GM18868 (cell line): ENCODE data around the gene KCNJ15.
"Not testable (repeated sequence)": the region's sequence is repeated elsewhere in the genome, so short reads cannot be mapped to it uniquely, and the experiment has no call there.

Experiments
- ATAC-seq: cut with Tn5 transposase; IDR thresholded peaks from one replicate; pipeline ENCODE4 v1.9.1; 2021; ENCODE audit warnings: mild to moderate bottlenecking, moderate library complexity; ENCODE audit not compliant: unreplicated experiment

The KCNJ15 gene

GRCh38 chr21:38256599-38257302 is at the start of gene KCNJ15:
Gene KCNJ15, plus strand, starts transcription at chr21:38256991. Its CDS starts 42,271 bp downstream, at chr21:38299262.
- ATAC-seq, result no peak

- no peak for ATAC-seq
Observed at GRCh38 chr21:38208118-38208517, 48.7 kb upstream of the KCNJ15 start.

GRCh38 chr21:38211321-38211720 is 45.5 kb upstream of the KCNJ15 start:
- no peak for ATAC-seq

- no peak for ATAC-seq
Observed at GRCh38 chr21:38212706-38213105, 44.1 kb upstream of the KCNJ15 start.

GRCh38 chr21:38219049-38219628 is 37.7 kb upstream of the KCNJ15 start:
- ATAC-seq, result peak; percentile 76

GRCh38 chr21:38220270-38220737 is 36.5 kb upstream of the KCNJ15 start:
- no peak for ATAC-seq

- no peak for ATAC-seq
Observed at GRCh38 chr21:38221594-38221993, 35.2 kb upstream of the KCNJ15 start.

GRCh38 chr21:38223893-38224540 is 32.8 kb upstream of the KCNJ15 start:
- no peak for ATAC-seq

GRCh38 chr21:38227401-38227800 is 29.4 kb upstream of the KCNJ15 start:
- no peak for ATAC-seq

- ATAC-seq, result no peak
Observed at GRCh38 chr21:38228115-38228514, 28.7 kb upstream of the KCNJ15 start.

GRCh38 chr21:38228537-38228936 is 28.3 kb upstream of the KCNJ15 start:
- ATAC-seq, result no peak

GRCh38 chr21:38229260-38229877 is 27.4 kb upstream of the KCNJ15 start:
- no peak for ATAC-seq

- no peak for ATAC-seq
Observed at GRCh38 chr21:38234395-38235142, 22.2 kb upstream of the KCNJ15 start.

- not testable (repeated sequence) for ATAC-seq
Observed at GRCh38 chr21:38235251-38235650, 21.5 kb upstream of the KCNJ15 start.

GRCh38 chr21:38236232-38236631 is 20.6 kb upstream of the KCNJ15 start:
- no peak for ATAC-seq

- no peak for ATAC-seq
Observed at GRCh38 chr21:38239672-38240071, 17.1 kb upstream of the KCNJ15 start.

- ATAC-seq, result no peak
Observed at GRCh38 chr21:38240129-38240528, 16.7 kb upstream of the KCNJ15 start.

- no peak for ATAC-seq
Observed at GRCh38 chr21:38241029-38241740, 15.6 kb upstream of the KCNJ15 start.

GRCh38 chr21:38242061-38242460 is 14.7 kb upstream of the KCNJ15 start:
- ATAC-seq, result no peak

- ATAC-seq, result no peak
Observed at GRCh38 chr21:38243732-38244406, 12.9 kb upstream of the KCNJ15 start.
